Endothelial cell of umbilical vein (primary cell): ENCODE measurements around the gene SLC9A9. TPM values are rescaled to one million over a fixed set of nuclear protein-coding genes. Genes with fewer than 3 reads are reported as not detected.

Experiments
- BruUV-seq: library from RNA; stranded (reverse); fragments of 400-500 nt; replicated peaks from 2 replicates; lab custom pipeline; 2021; lab: Mats Ljungman, UMichigan
- CTCF ChIA-PET: fragments of 300-600, 350-600 bp; sonication (Branson Sonifier 250); formaldehyde crosslinking; loops from one replicate; lab custom pipeline; 2021; ENCODE audit warnings: antibody characterized with exemption, inconsistent platforms; lab: Charles Lee
- POLR2A ChIA-PET: fragments of 300-600, 350-600 bp; sonication (Branson Sonifier 250); formaldehyde crosslinking; loops from one replicate; lab custom pipeline; 2021; ENCODE audit warnings: antibody characterized with exemption, inconsistent platforms; lab: Charles Lee
- DNase-seq: peaks from one replicate; pipeline ENCODE4 v3.0.0-alpha.2; 2011; ENCODE audit warnings: low read depth, low spot score
- FAIRE-seq: peaks from 2 replicates; lab custom pipeline; 2011; peaks lifted over from hg19 to GRCh38; lab: Jason Lieb, UNC
- H2AFZ ChIP-seq: 2 replicates; pipeline ENCODE4 v1.6.0; 2012; ENCODE audit warnings: low read depth, low read length, control low read depth, inconsistent platforms
- H3K27ac ChIP-seq: 2 replicates; pipeline ENCODE4 v1.5.1; 2011; ENCODE audit warnings: low read depth, mild to moderate bottlenecking, control low read depth, low read length, moderate library complexity; ENCODE audit not compliant: insufficient read depth
- H3K27me3 ChIP-seq, 2 experiments: 2 replicates each; pipeline versions ENCODE4 v1.6.0 to v1.6.1; 2011; ENCODE audit warnings: low read length in 2 of 2, mixed read lengths in 1 of 2; ENCODE audit not compliant: control insufficient read depth in 2 of 2, insufficient read depth in 2 of 2
- H3K36me3 ChIP-seq, 2 experiments: 2 replicates in 1 of 2; 3 replicates in 1 of 2; pipeline ENCODE4 v1.5.1; 2011; ENCODE audit warnings: low read length in 2 of 2, mild to moderate bottlenecking in 1 of 2, moderate library complexity in 1 of 2; ENCODE audit not compliant: control insufficient read depth in 2 of 2, insufficient read depth in 2 of 2; ENCODE audit errors: extremely low read depth in 1 of 2
- H3K4me1 ChIP-seq: 3 replicates; pipeline ENCODE4 v1.5.1; 2011; ENCODE audit warnings: mild to moderate bottlenecking, low read length; ENCODE audit not compliant: control insufficient read depth, insufficient read depth; ENCODE audit errors: extremely low read depth
- H3K4me2 ChIP-seq: 2 replicates; pipeline ENCODE4 v1.6.1; 2011; ENCODE audit warnings: low read length, control low read depth, mixed read lengths; ENCODE audit not compliant: insufficient read depth
- H3K4me3 ChIP-seq, 3 experiments: fragments of 200-600 bp in 1 of 3; sonication (generic), shearing (Covaris generic) in 1 of 3; replicated peaks in 1 of 3; 2 replicates each; pipeline ENCODE4 v1.5.1; 2011 to 2016; ENCODE audit warnings: control low read depth in 3 of 3, low read length in 3 of 3, mild to moderate bottlenecking in 2 of 3, inconsistent platforms in 1 of 3, low read depth in 1 of 3, moderate library complexity in 1 of 3; ENCODE audit not compliant: insufficient read depth in 1 of 3
- H3K79me2 ChIP-seq: 2 replicates; pipeline ENCODE4 v1.6.0; 2012; ENCODE audit warnings: low read length, inconsistent platforms; ENCODE audit not compliant: control insufficient read depth, insufficient read depth
- H3K9ac ChIP-seq: replicated peaks from 2 replicates; pipeline ENCODE3; 2011; ENCODE audit warnings: low read length, control low read depth; ENCODE audit not compliant: insufficient read depth; ENCODE audit errors: extremely low read depth
- H3K9me1 ChIP-seq: replicated peaks from 3 replicates; pipeline ENCODE4 v1.6.0; 2011; ENCODE audit warnings: mild to moderate bottlenecking, low read length; ENCODE audit not compliant: control insufficient read depth, insufficient read depth; ENCODE audit errors: extremely low read depth
- H3K9me3 ChIP-seq: replicated peaks from 2 replicates; pipeline ENCODE4 v1.5.1; 2012; ENCODE audit warnings: low read length, inconsistent platforms; ENCODE audit not compliant: control insufficient read depth, insufficient read depth
- H4K20me1 ChIP-seq: replicated peaks from 2 replicates; pipeline ENCODE3; 2011; ENCODE audit warnings: mild to moderate bottlenecking, low read length; ENCODE audit not compliant: control insufficient read depth, insufficient read depth; ENCODE audit errors: extremely low read depth
- CTCF ChIP-seq, 2 donors: IDR thresholded peaks; 1 replicate in 1 of 2; 2 replicates in 1 of 2; pipeline ENCODE4 v1.5.1; 2011; ENCODE audit warnings: low read length in 2 of 2, mild to moderate bottlenecking in 2 of 2, moderate library complexity in 2 of 2, control low read depth in 1 of 2, inconsistent platforms in 1 of 2, low read depth in 1 of 2; ENCODE audit not compliant: insufficient read depth in 1 of 2; ENCODE audit errors: extremely low read depth in 1 of 2
- EZH2 ChIP-seq: IDR thresholded peaks from 2 replicates; pipeline ENCODE4 v1.6.1; 2012; ENCODE audit warnings: borderline replicate concordance, low read depth, mild to moderate bottlenecking, moderate library complexity, low read length, inconsistent platforms; ENCODE audit not compliant: severe bottlenecking
- GATA2 ChIP-seq: IDR thresholded peaks from 2 replicates; pipeline ENCODE4 v1.7.0; 2011; ENCODE audit warnings: low read depth, mild to moderate bottlenecking, moderate library complexity, mixed read lengths, low read length; ENCODE audit not compliant: insufficient read length, insufficient read depth
- JUN ChIP-seq: IDR thresholded peaks from 2 replicates; pipeline ENCODE4 v1.6.1; 2011; ENCODE audit warnings: borderline replicate concordance, low read depth; ENCODE audit not compliant: insufficient read length, insufficient read depth
- MAX ChIP-seq: IDR thresholded peaks from 2 replicates; pipeline ENCODE4 v1.6.1; 2011; ENCODE audit not compliant: insufficient read depth, insufficient read length
- POLR2A ChIP-seq: IDR thresholded peaks from 2 replicates; pipeline ENCODE4 v1.6.1; 2012; ENCODE audit warnings: low read depth, mild to moderate bottlenecking, control low read depth, low read length
- POLR2AphosphoS5 ChIP-seq: IDR thresholded peaks from 2 replicates; pipeline ENCODE4 v1.6.1; 2012; ENCODE audit warnings: low read depth, mild to moderate bottlenecking, control low read depth, low read length, moderate library complexity; ENCODE audit not compliant: insufficient read depth
- dilution Hi-C: fragments of 300-500 bp; cut with MboI; formaldehyde crosslinking; loops from one replicate; pipeline ENCODE4 v1.15.0; 2019; ENCODE audit warnings: low sequenced_read_pairs; ENCODE audit not compliant: extremely low pct_ligation_motif_present
- intact Hi-C: fragments of 100-400 bp; cut with micrococcal nuclease; formaldehyde crosslinking; loops from one replicate; pipeline ENCODE4 v1.10.0; 2022
- polyA plus RNA-seq, 4 experiments: library from polyadenylated mRNA; depleted of rRNA in 3 of 4; stranded (reverse) in 3 of 4; unstranded in 1 of 4; fragments of >200 nt; gene quantifications; 2 replicates each; pipeline versions ENCODE4 v1.2.1 to v1.2.3, GENCODE V29; 2011 to 2012; ENCODE audit warnings: missing spikeins in 1 of 4
- total RNA-seq: library from RNA; stranded (reverse); gene quantifications from 2 replicates; pipeline ENCODE4 v1.2.3, GENCODE V29; 2021

The SLC9A9 gene
- total and polyA plus RNA-seq, 2 donors (not counting 3 experiments of a cell fraction or from before 2014, with no cell fraction given): 1.5 to 1.8 TPM

- Histone ChIP-seq H3K4me1 (peaks cover 37% of the 10 kb centered on the region), H4K20me1 (no peaks in the 10 kb centered on the region), H3K9me3 (no peaks in the 10 kb centered on the region), H3K4me2 (peak overlapping the region; percentile 34), H3K27ac (no peak overlapping the region), H3K36me3 (no peaks in the 10 kb centered on the region), H2AFZ (no peak overlapping the region), H3K4me3 (no peak overlapping the region), H3K79me2 (no peaks in the 10 kb centered on the region), H3K9me1 (no peaks in the 10 kb centered on the region), H3K27me3 (no peaks in the 10 kb centered on the region), H3K9ac (no peak overlapping the region)
- DNase-seq (peak; percentile 47), FAIRE-seq (no peak)
- dilution Hi-C loops: no loop called here
- CTCF ChIA-PET: interaction anchor here (0.7 to 1.5 kb wide), 8 partner anchors 9 to 347 kb away, joined by 3 to 5 read pairs (median 3); partner anchors contain the start of gene CHST2
- TF ChIP-seq POLR2AphosphoS5: no peak
- TF ChIP-seq GATA2: no peak
- no peak for TF ChIP-seq CTCF (IDR thresholded peaks at IDR 0.05; ENCODE audit: extremely low read depth in 1 of 2, insufficient read depth in 1 of 2, low read depth in 1 of 2, low read length in 2 of 2)
- TF ChIP-seq EZH2: no peak
- TF ChIP-seq MAX: no peak
- no peak for TF ChIP-seq POLR2A
- no peak for TF ChIP-seq JUN
- POLR2A ChIA-PET: no interaction called here
- no TSS peak for BruUV-seq
- intact Hi-C loops: no loop called here
Observed at GRCh38 chr3:143326983-143327778, 521.1 kb downstream of the SLC9A9 start.
